HG02852 (cell line): ENCODE results near the gene ATG101.

ENCODE experiments used
- ATAC-seq: cut with Tn5 transposase; IDR thresholded peaks from one replicate; pipeline ENCODE4 v1.9.1; 2021; ENCODE audit warnings: mild to moderate bottlenecking, moderate library complexity; ENCODE audit not compliant: unreplicated experiment

The ATG101 gene

DNA sequence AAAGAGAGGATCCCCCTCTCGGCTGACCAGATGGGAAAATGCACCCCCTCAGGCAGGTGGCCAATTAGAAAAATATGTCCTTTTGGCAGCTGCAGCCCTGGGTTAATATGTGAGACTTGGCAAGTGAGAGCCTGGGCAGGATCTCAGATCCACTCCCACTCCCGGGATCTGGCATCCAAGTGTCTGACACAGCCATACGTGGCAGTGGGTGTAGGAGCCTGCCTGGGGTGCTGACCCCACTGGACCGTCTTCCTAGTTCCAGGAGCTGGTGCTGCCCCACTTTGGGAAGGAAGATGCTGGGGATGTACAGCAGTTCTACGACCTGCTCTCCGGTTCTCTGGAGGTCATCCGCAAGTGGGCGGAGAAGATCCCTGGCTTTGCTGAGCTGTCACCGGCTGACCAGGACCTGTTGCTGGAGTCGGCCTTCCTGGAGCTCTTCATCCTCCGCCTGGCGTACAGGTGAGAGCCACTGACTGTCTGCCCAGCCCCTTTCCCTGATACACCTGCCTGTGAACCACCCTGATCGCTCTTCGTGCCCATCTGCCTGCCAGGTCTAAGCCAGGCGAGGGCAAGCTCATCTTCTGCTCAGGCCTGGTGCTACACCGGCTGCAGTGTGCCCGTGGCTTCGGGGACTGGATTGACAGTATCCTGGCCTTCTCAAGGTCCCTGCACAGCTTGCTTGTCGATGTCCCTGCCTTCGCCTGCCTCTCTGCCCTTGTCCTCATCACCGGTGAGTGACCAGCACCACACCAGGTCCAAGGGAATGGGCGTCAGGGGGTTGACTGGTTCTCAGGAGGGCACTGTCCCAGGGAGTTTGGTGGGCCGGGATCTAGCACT is 12.8 kb upstream of the ATG101 start:
- ATAC-seq, result no peak

DNA sequence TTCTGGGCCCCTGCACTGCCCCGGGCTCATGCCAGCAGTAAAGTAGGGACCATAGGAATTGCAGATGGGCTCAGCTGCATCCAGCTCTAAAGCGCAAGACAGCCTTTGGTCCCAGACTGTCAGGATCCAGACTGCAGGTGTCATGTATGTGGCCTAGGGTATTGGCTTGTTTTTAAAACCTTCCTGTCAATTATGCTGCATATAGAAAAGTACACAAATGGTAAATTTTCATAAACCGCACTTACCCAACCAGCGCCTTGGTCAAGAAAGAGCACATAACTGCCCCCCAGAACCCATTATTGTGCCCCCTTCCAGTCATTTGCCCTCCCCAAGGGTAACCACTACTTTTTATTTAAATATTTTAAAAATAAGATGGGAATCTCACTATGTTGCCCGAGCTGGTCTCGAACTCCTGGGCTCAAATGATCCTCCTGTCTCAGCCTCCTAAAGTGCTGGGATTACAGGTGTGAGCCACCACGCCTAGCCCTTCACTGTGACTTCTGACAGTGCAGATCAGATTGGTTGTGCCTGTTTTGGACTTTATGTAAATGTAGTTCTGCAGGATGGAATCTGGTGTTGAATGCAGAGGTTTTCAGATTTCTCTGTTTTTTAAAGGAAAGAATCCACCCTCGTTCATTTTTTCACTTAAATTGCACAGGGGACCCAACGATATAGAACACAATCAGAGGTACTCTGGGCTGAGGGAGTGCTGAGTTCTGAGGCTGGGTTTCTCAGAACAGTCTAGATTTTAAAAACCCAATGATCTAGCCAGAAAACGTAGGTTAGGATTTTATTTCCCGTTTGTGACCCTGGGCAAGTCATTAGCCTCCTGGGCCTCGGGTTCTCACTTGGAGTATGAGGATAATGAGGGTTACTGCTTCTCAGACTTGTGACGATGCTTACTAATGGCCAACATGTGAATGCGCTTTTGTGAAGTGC is 11.9 kb upstream of the ATG101 start:
- no peak for ATAC-seq

DNA sequence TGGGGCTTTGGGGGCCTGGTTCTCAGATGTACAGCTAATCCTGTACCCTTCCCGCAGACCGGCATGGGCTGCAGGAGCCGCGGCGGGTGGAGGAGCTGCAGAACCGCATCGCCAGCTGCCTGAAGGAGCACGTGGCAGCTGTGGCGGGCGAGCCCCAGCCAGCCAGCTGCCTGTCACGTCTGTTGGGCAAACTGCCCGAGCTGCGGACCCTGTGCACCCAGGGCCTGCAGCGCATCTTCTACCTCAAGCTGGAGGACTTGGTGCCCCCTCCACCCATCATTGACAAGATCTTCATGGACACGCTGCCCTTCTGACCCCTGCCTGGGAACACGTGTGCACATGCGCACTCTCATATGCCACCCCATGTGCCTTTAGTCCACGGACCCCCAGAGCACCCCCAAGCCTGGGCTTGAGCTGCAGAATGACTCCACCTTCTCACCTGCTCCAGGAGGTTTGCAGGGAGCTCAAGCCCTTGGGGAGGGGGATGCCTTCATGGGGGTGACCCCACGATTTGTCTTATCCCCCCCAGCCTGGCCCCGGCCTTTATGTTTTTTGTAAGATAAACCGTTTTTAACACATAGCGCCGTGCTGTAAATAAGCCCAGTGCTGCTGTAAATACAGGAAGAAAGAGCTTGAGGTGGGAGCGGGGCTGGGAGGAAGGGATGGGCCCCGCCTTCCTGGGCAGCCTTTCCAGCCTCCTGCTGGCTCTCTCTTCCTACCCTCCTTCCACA is 11.0 kb upstream of the ATG101 start:
- no peak for ATAC-seq

DNA sequence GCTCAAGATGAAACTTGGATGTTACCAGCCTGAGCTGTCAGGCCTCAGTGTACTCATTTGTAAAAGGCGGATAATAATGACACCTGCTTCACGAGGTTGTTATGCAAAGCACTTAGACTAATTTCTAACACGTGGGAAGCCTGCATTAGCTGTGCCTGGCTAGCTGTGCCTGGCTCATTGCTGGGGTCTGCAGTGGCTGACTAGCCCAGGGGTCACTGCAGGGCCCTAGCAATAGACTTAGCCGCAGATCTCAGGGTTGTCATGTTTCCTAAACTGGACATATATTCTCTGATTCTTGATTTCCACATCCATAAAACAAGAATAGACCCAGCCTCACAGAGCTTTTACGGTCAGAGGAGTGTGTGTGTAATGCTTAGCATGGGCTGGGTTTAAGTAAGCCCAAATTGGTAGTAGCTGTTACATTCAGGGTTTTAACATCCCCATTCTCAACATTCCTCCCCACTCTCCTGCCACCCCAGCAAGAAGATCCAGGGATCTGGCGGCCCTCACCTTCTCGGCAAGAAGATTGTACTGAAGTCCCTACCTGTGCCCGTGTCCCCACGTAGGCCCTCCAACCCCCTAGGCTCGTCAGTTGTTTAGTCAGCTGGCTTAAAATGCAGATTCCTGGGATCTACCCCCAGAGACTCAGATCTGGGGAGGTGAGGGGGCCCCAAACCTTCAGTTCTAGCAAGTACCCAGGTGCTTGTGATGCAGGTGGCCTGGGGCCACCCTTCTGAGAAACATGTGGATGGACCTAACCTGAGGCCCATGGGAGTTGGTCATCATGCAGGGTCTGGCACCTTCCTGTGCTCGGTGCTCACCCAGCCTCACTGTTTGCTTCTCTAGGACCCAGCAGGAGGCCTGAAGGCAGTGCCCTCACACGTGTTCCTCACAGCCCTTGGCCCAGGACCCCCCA is 9.9 kb upstream of the ATG101 start:
- ATAC-seq, result no peak

DNA sequence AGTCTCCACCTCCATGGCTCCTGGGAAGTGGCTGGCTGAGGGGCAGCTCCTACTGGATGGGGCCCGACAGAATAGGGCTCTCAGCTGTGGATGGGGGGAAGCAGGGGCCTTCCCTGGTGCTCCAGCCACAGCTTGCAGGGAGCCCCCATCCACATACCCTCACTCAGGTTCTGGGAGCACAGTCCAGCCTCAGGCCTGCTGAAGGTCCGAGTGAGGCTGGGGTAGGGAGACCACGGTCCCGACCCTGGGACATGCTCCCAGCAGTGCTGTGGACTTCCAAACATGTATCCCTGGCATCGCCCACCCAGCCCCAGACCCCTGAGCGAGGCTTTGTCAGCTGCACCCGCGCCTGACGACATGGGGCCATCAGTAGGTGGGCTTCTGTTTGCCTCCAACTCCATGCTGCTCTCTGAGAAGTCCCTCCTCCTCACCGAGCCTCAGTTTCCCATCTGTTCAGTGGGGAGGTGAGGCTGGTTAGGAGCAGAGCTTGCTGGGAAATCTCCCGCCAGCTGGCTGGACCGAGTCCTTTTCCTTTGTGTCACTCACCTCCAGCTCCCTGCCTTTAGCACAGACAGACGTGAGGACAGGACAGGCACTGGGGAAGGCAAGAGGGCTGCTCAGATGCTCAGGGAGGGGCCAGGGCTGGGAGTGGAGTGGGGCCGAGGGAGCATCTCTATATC is 9.1 kb upstream of the ATG101 start:
- no peak for ATAC-seq

DNA sequence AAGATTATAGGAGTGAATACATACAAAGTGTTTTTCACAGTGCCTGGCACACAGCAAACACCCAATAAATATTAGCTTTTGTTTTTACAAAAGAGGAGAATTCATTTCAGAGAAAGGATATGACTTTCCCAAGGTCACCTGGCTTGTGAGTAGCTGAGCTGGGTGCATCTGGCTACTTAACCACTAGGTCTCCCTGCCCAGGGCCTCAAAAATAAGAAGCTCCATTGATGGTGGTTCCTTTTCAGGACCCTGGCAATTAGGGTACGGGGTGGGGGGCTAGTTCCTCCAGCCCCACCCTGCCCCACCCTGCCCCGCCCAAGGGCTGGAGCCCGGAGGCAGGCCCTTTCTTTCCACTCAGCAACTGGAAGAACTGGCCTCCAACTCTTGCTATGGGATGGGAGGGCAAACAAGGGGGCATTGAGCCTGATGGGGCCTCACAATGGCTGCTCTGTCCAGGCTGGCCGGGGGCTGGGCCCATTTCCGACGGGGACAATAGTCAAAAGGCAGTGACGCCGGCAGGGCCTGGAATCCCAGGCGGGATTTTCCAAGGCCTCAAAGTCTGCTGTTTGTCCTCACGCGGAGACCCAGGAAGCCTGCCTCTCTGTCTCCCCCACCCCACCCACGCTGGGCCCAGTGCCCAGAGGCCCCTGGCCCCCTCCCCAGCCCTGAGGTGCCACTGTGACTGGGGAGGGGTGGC is 8.2 kb upstream of the ATG101 start:
- ATAC-seq, result no peak

DNA sequence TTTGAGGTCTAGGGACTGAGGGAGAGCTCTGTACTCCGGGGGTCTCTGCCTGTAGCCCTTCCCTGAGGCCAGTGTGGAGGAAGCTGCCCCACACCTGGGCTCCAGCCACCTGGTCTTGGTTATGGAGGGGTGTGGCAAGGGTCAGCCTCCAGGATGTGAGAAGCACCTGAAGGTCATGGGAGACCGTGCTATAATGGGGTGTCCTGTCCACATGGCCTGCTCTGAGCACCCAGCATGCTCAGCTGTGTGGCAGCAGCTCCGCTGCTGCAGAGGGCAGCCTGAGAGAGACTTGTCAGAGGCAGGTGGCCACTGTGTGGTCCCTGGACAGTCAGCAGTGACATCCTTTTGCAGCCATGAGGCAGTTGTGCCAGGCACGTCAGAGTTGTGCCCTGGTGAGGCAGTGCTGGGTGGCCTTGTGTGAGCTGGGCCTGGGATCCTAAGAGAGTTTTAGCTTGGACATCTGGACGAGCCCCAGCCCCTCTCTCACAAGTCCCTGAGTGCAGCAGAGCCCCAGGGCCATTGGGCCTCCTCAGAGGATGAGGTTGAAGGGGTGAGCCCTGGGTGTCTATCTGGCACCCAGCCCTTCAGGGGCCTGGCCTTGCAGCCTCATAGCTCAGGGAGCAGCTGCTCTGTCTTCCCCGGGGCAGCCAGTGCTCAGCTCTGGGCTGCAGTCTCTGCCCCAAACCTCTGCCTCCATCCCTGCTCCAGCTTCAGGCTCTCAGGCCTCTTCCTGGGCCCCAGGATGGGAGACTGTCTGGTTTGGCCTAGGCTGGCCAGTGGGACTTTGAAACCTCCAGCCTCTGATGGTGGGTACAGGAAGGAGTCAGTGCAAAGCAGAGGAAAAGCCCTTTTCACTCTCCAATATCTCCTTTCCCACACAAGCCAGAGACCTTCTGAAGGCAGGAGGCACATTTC is 7.4 kb upstream of the ATG101 start:
- no peak for ATAC-seq

DNA sequence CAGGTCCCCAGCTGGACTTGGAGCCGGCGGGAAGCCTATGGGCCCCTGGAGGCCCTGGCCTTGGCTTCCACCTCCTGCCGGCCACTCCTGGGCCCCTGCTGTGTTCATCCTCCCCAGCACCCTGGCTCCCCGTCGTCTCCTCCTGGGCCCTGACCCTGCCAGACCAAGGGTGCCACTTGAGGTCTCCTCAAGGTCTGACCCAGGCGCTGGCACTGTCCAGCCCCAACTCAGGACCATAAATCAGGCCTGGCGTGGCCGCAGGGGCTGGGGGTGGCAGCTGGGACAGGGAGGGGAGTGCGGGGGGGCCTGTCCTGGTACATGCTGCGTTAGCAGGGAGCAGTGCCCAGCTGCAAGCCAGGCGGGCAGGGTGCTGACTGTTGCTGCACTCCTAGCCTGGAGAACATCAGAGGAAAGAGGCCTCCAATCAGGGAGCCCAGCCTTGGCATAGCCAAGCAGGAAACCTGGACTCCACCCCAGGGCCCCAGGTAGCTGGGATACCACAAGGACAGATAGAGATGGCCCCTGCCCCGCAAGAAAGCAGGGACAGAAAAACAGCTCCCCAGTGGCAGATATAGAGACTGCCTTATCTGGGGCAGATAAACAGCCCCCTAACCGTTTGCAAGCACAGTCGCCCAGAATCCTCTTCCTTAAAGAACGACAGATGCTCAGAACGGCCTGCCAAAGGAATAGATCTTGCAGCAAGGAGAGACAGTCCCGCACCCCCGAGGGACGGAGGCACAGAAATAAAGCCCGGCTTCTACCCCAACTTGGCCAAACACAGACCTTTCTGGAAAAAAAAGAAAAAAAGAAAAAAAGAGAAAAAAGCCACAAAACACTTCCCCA is 6.5 kb upstream of the ATG101 start:
- no peak for ATAC-seq

DNA sequence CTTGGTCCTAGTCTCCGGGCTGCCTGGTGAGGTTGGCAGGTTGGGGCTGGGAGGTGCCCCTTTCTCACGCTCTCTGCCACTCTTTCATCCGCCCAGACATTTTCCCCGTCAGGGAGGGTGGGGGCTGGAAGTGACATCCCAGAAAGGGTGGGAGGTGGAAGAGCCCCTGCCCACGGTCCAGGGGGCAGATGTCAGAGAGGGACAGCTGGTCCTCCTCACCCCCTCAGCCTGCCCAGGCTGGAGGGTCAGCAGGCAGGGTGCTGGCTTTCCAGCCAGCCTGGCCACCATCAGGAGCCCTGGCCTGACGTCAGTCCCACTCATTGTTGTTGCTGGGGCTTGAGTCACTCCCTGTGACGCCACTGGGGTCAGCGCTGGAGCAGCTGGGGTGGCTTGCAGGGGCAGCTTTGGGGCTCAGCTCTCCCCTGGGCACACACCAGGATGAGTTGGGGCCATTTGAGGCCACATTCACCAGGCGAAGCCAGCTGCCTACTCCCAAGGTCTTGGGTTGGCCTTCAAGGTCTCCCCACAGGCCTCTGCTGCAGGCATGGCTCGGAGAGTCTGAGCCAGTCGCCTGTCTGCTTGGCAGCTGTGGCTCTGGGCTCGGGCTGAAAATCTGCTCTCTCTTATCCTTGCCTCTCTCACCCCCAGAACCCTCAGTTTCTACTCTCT is 5.7 kb upstream of the ATG101 start:
- no peak for ATAC-seq

DNA sequence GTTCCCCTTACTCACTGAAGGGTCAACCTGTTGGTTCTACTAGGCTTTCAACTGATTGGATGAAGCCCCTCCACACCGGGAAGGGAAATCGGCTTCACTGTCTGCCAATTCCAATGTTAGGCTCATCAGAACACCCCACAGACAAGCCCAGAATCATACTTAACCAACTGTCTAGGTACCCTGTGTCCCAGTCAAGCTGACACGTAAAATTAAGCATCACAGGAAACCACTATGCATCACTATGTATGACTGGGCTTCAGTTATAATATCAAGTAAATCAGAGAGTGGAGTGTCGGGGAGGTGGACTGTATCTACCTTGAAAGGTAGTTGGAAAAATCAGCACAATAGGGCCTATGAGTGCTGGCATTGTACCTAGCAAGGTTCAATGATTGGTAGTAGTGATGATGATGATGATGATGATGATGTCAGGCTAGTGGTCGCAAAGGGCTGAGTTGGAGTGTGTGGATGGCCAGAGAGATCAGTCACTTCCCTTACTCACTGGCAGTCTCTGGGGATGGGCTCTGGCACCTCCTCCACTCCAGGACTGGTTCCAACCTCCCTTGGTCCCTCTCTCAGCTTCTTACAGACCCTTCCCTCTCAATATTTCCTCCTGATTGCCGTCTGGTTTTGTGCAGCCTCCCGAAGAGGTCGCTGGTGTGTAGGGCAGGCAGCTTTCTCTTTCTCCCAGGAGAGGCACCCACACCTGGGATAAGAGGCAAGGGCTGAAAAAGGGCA is 3.3 kb upstream of the ATG101 start:
- no peak for ATAC-seq

DNA sequence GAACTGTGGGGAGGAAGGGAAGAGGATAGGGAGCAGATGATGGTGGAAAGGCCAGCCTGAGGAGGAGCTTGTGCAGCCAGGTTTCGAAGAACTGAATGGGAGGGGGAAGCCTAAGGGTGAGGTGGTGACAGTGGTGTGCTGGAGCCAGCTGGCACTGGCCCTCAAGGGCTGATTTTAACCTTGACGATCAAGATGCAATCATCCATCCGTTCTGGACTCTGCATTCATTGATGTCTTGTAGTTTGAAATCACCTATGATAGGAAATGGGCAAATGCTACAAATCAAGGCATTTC is 2.8 kb upstream of the ATG101 start:
- ATAC-seq, result no peak

DNA sequence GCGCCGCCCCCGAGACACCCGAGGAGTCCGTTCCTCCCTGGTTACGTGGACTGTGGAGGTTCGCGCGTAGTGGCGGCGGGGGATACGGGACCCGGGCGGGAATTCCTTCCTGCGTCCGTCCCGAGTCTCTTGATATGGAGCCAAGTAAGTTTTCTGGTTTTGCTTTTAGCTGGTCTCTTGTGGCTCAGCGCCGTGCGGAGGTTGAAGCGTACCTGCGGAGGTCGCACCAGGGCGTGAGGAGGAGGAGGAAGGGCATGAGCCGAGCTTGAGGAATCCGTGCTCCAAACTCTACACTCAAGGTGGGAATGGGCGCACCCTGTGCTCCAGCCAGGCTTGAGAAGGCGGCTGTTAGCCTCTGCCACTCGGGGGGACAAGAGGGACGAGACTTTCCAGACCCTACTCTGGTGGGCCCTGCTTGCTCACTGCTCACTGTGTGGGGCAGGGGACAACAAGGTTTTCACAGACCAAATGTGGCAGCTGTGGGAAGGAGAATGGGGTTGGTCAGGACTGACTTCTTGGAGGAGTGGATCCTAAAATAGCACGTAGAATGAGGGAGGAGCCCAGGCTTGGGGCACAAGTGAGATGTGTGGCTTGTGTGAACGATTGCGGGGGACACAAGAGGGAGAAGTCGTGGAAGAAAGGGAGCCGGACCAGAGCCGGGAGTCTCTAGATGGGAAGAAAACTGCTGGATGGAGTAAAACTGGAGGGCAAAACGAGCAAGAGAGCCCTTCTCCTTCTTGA is 577 bp downstream of the ATG101 start:
- ATAC-seq, result peak; percentile 34

DNA sequence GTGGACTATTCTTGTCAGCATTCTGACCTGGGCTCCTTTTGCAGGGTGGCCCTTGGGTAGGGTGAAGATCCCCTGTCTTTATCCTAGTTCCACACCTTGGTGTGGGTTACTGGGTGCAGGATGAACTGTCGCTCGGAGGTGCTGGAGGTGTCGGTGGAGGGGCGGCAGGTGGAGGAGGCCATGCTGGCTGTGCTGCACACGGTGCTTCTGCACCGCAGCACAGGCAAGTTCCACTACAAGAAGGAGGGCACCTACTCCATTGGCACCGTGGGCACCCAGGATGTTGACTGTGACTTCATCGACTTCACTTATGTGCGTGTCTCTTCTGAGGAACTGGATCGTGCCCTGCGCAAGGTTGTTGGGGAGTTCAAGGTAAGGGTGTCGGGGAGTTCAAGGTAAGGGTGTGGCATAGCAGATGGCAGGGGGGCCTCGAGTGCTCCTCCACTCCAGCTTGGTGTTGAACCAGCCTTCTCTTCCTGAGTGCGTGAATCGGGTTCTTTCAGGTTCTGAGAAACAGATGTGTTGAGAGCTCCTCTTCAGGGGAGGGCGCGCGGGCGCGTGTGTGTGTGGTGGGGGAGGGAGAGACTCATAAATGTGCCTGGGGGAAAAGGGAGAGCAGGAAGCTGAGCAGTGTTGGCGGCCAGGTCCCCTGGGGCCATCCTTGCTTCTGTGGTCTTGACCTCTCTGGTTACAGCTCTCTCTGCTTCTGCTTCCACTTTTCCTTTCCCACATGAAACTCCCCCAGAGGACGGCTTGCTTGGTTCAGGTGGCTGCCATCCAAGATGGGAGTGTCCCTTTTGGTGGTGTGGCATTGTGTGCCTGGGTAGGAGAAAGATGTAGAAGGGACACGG is 4.0 kb downstream of the ATG101 start:
- no peak for ATAC-seq

DNA sequence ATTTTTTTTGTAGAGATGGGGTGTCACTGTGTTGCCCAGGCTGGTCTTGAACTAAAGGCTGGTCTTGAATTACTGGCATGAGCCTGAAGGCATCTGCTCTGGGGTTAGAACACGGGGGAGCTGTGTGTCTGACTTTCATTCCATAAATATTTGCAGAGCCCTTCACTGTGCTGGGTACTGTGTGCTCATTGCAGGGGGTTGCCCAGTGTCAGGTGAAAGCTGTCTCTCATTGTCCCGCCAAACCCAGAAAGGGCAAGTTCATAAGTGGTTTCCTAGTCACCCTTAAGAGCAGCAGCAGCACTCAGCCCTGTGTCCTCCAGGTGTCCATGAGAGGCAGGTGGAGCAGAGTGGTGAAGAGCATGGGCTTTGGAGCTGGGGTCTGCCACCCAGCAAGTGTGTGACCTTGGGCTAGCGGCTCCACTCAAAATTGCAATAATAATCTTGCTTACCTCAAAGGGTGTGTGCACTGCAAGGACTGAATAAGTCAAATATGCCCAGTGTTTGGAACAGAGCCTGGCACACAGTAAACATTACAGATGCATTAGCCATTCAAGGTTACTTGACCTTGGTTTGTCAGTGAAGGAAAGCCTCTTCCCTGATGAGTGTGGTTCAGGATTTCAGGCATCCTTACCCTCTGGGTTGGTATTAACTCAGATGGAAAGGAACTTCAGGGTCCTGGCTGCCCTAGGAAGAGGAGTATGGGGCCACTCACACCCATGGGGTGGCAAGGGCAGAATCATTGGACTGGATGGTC is 5.4 kb downstream of the ATG101 start:
- ATAC-seq, result no peak
